Erythroblast (primary cell): ENCODE data around the gene GLUL.

Experiments used
- GATA1 ChIP-seq: IDR thresholded peaks from 2 replicates; pipeline ENCODE4 v1.6.1; 2011; ENCODE audit warnings: low read depth, mild to moderate bottlenecking, control low read depth, low read length, moderate library complexity
- POLR2A ChIP-seq: IDR thresholded peaks from 2 replicates; pipeline ENCODE4 v1.6.1; 2011; ENCODE audit warnings: mild to moderate bottlenecking, low read length

DNA sequence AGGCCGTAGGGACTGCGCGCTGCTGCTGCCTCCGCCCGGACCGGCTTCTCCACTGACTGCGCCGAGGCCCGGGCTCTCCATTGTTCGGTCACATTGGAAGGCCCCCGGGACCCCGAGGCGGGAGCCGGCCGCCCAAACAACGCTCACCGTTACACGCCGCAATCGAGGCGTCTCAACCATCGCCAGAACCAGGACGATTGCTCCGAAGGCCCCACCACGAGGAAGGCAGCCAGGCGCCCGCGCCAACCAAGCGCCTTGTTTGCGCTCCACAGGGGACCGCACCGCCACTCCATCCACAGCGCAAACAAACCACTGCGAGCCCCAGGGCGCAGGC, 595 bp downstream of the GLUL start:
- TF ChIP-seq POLR2A (no peak), GATA1 (no peak)
